Measurements from ENCODE around the gene CALHM5.
A peak's percentile ranks its signal among the peaks of the same experiment; 100 is the strongest.

Gene CALHM5

DNA sequence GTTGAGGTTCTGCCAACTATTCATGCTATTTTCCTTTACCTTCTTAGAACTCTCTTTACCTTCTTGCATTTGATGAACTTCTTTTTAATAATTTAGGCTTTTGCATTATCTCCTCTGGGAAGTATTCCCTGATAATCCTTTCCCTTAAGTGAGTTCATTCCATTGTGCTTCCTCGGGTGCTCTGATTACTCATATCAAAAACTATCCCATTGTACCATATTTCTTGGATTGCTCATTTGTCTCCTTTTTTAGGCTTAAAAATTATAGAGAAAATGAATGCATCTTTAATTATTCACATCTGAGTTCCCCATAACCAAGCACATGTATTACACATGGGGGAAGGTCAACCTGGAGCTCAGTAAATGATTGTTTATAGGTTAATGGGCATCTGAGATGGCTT lies 44.6 kb downstream of the CALHM5 start:
- no peak for DNase-seq

DNA sequence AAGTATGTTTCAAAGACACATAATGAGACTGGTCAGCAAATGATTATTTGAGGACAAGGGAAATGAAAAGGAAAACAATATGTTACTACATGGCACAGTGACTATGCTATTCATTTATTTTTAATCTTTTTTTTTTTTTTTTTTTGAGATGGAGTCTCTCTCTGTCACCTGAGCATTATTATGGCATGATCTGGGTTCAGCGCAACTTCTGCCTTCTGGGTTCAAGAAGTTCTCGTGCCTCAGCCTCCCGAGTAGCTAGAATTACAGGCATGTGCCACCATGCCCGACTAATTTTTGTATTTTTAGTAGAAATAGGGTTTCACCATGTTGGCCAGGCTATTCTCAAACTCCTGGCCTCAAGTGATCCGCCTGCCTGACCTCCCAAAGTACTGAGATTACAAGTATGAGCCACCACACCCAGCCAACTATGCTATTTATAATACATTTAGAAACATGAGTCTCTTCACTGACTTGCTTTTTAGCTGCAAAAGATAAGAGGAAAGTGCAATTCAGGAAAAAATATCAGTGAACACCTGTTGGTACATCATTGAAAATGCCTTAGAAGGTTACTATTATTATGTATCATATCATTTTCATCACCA lies 45.5 kb downstream of the CALHM5 start:
- DNase-seq, result no peak

DNA sequence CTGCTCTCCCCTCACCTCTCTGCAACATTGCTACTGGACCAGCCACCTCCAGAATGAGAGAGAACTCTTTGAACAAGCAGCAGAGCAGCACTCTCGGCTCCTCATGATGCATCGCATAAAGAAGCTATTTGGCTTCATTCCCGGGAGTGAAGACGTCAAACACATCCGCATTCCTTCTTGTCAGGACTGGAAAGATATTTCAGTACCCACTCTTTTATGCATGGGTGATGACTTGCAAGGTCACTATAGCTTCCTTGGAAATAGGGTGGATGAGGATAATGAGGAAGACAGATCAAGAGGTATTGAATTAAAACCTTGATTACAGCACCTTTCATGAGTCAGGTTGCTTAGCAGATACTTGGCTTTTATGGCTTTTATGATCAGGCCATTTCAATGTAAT lies 46.5 kb downstream of the CALHM5 start:
- DNase-seq, result no peak

DNA sequence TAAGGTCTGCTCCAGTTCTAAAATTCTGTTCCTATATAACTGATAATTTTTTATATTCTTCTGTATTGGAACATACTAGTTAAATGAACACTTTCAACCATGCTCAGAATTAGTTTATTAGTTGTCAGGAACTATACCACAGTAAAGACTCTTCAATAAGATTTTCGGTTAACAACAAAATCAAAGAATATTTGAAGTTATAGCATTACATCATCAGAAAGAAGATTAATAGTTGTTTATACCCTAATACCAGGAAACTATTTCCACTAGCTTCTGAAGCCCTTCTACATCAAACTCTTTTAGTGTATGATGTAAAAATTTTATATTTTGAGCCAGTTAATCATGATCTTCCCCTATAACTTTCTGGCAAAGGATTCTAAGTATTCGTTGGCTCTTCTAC lies 48.7 kb downstream of the CALHM5 start:
- no peak for DNase-seq

DNA sequence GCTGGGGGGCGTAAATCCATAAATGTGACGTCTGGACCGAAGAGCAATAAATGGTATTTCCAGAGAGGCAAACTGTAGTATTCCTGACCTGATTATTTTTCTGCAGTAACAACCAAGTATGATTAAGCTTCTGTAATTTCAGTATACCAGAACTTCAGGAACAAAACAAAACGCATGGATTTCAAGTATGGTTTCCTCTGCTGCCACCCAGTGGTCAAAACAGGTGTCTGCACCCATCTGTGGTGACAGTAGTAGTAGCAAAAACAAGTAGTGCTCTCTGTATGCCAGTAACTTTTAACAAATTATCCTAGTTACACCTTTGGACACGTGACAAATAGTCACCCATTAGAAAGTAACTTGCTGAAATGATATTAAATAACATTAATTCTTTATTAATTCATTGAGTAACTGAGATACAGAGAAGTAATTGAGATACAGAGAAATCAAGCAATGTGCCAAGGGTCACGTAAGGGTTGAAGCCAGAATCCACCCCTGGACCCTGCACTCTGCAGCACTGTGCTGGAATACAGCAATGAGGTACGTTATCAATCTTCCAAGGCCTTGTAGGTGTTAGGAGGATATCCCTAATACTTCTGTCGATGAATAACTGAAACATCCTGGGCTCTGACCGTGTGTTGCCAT lies 50.1 kb downstream of the CALHM5 start:
- DNase-seq, result no peak

DNA sequence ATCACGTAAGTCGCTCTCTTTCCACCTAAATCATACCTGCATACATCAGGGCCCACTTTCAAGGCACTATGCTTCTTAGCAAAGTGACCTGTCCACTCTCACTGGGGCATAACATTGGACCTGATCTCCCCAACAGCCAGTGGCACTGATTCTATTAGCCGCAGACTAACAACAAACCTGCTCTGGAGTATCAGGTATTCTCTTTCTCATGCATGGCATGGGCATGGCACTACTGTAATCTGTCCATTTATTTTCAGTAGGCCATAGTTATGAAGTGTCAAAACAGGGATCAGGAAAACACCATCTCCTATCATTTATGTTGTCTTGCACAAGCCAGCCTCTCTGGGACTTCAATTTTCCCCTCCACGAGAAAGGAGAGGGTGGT lies 50.6 kb downstream of the CALHM5 start:
- no peak for DNase-seq

DNA sequence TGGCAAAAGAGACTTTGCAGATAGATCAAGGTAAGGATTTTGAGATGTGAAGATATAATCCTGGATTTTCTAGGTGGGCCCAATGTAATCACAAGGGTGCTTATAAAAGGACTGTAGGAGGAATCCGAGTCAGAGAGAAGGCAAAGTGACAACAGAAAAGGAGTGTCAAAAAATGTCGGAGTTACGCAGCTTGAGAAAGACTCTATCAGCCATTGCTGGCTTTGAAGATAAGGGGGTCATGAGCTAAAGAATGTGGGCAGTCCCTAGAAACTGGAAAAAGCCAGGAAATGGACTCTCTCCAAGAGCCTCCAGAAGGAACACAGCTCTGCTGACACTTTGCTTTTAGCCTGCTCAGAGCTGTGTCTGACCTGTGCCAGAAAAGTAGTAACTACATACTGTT lies 51.2 kb downstream of the CALHM5 start:
- DNase-seq, result no peak

DNA sequence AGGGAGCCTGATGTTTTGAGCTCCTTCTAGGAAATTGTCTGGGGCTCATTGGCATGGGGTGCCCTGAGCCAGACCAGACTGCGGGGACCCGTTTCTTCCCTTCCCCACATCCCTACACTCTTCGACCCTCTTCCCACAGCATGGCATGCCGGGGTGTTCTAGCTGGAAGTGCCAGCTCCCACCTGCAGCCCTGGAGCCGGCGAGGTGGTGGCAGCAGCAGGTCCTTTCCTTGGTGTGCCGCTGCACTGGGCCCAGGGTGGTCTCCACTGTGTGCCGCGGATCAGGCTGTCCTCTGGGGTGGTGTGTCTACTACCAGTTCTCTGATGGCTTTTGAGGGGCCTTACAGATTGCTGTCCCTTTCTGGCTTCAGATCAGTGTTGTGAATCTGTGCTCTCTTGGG lies 52.4 kb downstream of the CALHM5 start:
- no peak for DNase-seq

DNA sequence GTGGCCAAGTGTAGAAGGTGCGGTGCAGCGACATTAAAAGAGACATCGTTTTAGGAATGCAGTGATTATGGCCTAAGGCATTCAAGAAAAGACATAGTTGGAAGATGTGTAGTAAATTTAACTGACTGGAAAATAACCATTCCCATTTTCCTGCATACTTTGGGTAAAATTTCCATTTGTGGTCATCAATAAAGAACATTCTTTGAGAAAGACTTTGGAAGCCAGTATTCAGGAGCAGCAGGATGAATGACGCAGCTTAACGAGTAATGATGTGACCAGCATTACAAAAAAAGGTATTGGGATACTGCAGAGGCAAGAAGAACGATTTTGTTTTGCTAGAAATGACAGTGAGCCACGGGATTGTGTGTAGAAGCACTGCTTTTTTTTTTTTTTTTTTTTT lies 52.9 kb downstream of the CALHM5 start:
- no peak for DNase-seq

DNA sequence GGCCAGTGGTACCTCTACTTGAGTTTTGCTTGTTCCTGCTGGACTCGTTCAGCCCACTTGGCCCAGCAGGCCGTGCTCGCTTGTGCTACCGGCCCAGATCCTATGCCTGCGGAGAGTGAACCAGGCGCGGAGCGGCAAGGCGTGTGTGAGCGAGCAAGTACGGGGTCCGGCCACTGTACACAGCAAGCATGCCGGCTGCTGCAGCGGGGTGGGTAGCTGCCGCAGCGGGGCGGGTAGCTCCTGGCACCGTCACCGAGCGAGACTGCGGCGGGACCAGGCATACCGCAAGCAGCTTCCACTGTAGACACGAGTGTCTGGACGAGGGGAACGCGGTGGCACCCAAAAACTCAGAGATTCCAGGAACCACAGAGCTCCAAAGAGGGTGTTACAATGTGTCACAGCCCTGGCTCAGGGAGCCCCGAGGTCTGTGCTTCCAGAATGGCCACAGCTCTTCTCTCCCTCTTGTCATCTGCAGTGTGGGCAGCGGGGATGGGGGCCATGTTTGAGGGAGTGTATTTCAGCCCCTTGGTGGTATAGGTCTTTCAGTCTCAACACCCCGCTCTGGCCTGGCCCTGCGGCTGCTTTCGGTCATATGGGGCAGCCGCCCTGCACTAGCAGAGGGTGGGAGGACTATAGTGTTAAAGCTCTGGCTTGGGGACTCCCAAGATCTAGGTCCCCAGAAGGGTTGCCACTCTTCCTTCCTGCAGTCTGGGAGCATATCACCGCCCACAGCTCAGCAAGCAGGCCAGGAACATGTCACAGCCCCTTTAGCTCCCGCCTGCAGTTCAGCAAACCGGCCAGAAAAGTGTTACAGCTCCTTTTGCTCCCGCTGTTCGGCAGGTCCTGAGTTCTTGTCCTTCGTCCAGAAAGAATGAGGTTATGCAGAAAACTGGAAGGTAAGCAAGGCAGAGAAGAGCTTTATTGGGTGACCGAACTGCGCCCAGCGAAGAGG lies 53.8 kb downstream of the CALHM5 start:
- DNase-seq, result no peak

DNA sequence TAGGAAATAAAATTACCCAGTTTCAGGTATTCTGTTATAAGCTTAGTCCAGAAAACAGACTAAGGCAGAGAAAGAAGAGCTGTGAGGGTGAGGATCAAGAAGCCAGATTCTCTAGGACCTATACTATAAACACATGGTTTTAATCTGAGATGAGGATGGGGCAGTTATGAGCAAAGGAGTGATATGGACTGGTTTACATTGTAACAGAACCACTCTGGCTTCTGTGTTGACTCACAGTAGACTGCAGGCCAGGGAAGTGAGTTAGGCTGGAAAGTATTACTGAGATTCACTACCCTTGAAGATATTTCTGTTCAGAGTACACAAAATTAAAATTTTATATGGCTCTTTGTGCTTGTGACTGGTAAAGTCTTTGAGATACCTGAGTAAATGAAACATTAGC lies 56.7 kb downstream of the CALHM5 start:
- no peak for DNase-seq

DNA sequence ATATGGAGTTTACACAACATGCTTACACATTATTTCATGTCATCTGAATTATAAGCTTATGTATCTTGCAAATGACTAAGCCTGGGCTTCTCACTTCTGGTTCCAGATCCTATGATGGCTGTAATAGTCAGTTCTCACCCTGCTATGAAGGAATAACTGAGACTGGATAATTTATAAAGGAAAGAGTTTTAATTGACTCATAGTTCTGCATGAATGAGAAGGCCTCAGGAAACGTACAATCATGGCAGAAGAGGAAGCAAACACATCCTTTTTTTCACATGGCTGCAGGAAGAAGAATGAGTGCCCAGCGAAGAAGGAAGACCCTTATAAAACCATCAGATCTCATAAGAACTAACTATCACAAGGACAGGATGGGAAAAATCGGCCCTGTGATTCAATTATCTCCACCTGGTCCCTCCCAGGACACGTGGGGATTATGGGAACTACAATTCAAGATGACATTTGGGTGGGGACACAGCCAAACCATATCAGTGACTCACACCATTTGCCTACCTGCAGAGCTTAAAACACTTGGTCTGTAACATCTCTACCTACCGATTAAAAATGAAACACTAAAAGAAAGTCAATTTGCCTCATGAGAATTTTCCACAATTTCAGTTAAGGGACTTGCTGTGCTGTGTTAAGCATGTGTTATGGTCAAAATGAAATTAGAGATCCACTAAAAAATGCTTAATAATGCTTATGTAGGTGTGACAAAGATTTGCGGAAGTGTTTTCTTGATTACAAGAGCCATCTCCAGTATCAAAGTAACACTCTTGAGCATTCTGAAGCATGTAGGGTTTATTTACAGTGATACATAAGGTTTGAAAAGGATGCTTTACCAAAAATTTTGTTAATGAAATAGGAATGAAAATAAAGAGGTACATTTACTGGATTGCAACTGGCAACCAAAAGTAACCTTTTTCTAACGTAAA lies 57.6 kb downstream of the CALHM5 start:
- no peak for DNase-seq

DNA sequence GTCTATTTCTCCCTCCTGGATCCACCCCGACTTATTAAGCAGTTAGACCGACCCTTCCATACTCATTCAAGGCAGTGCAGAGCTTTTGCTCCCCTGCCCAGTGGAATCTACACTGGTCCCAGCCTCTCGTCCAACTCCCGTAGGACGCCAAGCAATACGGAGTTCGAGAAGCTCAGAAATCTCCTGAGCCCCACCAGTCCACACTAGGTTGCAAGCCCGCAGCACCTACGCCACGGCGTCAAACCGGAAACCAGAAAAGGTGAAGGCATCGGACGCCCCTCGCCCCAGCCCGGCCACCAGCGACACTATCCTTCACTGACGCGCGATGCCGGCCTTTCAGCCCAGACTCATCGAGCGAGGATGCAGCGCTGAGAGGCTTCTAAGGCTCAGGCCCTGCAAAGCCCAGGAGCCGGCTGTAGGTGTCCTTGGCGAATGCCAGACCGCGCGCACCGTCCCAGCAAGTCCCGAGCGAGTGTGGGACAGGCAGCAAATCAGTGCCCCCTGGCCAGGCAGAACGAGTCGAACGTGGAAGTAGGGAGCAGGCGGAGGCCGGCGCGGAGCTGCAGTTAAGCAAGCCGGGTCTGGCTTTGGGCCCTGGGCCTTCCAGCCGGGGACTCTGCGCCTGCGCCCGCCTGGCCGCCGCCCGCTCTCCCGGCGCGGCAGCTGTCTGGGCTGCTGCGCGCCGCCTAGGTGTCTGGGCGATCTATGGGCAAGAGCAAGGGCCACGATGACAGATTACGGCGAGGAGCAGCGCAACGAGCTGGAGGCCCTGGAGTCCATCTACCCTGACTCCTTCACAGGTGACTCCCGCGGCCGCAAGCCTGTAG lies 59.6 kb downstream of the CALHM5 start, which contains the start of gene RWDD1:
Gene RWDD1 (plus strand): TSS at position 649 of the 827 bp plus-strand sequence. CDS start 79 bp downstream, at position 728.
- peak; percentile 90 for DNase-seq

DNA sequence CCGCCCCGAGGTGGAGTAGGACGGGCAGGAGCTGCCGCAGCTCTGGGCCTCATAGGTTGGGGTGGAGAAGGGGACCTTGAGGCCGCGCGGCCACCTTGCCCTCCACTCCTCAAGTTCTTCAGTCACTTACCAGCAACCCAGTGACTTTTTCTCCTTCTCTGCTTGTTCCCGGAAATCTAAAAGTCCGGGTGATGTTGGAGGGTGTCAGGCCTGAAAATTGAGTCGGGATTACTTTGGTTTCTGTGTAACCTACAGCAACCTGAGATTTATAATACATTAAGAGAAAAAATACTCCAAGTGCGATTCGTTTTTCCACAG lies 60.2 kb downstream of the CALHM5 start:
- no peak for DNase-seq

DNA sequence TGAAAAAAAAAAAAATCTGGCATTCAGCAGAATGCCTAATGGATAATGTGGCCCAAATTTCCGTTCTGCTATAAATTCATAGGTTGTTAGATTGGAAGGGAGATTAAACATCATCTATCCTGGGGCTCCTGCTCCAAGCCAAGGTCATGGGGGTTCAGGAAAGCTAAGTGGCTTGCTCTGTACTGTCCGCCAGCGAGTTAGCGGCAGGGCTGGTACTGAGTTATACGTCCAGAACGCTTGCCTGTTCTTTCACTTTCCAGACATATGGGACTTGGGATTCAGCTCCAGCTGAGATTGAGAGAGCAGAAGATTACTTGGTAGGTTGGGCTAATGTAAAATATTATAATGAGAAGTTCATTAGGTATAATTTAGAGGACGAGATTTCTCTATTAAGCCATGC lies 60.7 kb downstream of the CALHM5 start:
- no peak for DNase-seq

All from SIG-M5 (cell line).